ENCODE measurements around the gene FBN3. TPM values are rescaled to one million over a fixed set of nuclear protein-coding genes. Genes with fewer than 3 reads are reported as not detected.

Gene FBN3
- total RNA-seq, 4 donors from 2014 or later: not detected

DNA sequence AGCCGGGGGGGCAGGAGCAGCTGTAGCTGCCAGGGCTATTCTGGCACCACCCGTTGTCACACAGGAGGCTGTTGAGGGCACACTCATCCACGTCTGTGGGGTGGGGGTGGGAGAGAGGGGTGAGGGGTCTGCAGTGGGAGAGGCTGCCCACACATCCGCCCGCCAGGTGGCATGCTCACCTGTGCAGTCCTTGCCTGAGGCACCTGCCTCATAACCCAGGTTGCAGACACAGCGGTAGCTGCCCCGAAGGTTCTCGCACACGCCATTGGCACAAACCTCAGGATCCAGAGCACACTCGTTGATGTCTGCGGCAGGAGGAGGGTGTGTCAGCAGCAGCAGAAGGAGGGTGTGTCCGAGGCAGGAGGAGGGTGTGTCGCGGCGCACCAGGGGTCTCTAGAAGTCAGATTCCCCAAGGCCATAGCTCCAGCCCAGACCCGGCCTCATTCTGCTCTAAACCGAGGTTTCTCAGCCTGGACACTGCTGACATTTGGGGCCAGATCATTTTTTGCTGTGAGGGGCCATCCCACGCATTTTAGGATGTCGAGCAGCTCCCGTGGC, 20.3 kb downstream of the FBN3 start:
- DNase-seq (ENCODE audit: low spot score) (no peak), ATAC-seq (ENCODE audit: low FRiP score) (no peak)
- TF ChIP-seq, protein P1, sequence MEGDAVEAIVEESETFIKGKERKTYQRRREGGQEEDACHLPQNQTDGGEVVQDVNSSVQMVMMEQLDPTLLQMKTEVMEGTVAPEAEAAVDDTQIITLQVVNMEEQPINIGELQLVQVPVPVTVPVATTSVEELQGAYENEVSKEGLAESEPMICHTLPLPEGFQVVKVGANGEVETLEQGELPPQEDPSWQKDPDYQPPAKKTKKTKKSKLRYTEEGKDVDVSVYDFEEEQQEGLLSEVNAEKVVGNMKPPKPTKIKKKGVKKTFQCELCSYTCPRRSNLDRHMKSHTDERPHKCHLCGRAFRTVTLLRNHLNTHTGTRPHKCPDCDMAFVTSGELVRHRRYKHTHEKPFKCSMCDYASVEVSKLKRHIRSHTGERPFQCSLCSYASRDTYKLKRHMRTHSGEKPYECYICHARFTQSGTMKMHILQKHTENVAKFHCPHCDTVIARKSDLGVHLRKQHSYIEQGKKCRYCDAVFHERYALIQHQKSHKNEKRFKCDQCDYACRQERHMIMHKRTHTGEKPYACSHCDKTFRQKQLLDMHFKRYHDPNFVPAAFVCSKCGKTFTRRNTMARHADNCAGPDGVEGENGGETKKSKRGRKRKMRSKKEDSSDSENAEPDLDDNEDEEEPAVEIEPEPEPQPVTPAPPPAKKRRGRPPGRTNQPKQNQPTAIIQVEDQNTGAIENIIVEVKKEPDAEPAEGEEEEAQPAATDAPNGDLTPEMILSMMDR (IDR thresholded peaks at IDR 0.05): no peak

DNA sequence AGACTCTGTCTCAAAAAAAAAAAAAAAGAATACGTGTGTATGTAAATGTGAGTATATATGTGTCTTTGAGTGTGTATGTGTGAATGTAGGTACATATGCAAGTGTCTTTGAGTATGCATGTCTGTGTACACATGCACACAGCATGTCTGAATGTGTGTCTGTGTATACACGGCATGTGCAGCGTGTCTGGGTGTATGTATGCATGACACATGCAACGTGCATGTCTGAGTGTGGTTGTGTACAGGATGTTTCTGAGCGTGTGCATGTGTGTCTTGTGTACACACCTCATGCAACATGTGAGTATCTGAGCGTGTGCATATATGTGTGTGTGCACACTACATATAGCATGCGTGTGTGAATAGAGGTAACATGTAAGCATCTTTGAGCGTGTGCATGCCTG, 20.8 kb downstream of the FBN3 start:
- TF ChIP-seq, protein P1 (IDR thresholded peaks at IDR 0.05): no peak
- DNase-seq (ENCODE audit: low spot score) (no peak), ATAC-seq (ENCODE audit: low FRiP score) (no peak)

DNA sequence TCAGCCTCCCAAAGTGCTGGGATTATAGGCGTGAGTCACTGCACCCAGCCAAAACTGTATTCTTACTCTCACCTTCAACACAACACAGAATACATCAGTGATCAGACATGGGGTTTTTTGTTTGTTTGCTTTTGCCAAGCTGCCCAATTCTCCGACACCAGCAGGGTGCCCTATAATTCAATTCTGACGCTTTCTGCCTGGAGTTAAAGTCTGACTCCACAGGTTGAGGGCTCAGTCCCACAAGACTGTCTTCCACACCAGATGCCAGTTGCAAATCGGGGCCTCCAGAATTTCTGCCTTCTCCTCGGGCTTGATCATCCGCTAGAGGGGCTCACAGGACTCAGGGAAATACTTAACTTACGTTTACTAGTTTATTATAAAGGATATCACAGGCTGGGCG, 22.1 kb downstream of the FBN3 start:
- DNase-seq (ENCODE audit: low spot score) (no peak), ATAC-seq (ENCODE audit: low FRiP score) (no peak)
- TF ChIP-seq, protein P1 (IDR thresholded peaks at IDR 0.05): no peak

DNA sequence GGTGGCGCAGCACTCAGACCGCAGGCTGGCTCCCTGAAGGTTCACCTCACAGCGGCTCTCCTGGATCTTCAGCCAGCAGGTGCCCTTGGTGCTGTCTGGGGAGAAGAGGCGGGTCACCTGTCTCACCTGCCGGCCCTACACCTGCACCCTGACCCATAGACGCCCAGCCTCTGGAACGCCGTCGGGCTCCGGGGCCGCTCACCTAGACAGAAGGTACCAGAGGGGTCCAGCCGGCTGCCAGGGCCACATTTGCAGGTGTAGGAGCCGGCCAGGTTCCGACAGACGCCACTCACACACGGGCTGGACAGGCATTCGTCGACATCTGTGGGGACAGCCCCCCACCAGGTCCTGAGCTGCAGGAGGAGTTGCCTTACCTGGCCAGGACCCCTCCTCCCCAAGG, 22.9 kb downstream of the FBN3 start:
- TF ChIP-seq, protein P1 (IDR thresholded peaks at IDR 0.05): no peak
- DNase-seq (ENCODE audit: low spot score): no peak
- no peak for ATAC-seq (ENCODE audit: low FRiP score)

DNA sequence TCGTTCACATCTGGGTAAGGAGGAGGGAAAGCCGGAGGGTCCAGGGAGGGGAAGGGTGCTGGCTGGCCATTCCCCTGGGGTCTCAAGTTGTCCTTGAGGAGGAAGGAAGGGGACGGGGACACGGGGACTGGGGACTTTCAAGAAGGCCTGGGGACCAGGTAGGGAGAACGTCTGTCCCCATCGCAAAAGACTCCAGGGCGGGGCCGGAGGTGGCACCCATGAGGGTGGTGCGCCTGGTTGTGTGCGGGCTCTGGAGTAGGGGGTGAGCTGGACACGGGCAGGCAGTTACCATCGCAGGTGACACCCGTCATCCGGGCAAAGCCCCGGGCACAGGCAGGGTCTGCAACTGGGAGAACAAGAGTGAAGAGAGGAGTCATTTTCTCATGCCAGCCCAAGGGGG, 23.4 kb downstream of the FBN3 start:
- ATAC-seq (ENCODE audit: low FRiP score): no peak
- DNase-seq (ENCODE audit: low spot score): no peak
- TF ChIP-seq, protein P1 (IDR thresholded peaks at IDR 0.05): no peak

DNA sequence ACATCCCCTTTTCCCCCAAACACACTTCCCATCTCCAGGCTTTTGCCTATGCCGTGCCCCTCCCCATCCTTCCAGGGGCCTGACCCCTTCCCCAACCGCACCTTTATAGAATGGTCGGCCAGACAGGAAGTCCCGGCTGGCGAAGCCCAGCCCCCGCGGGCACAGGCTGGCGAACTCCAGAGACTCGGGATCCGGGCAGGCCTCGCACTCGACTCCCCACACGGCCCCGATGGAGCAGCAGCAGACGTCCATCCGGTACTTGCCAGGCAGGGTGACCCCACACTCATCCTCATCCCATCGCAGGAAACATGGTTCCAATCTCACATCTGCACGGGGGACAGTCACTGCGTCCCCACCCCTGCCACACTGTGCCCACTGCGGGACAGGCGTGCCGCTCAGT, 25.7 kb downstream of the FBN3 start:
- DNase-seq (ENCODE audit: low spot score) (no peak), ATAC-seq (ENCODE audit: low FRiP score) (no peak)
- TF ChIP-seq, protein P1 (IDR thresholded peaks at IDR 0.05): no peak

DNA sequence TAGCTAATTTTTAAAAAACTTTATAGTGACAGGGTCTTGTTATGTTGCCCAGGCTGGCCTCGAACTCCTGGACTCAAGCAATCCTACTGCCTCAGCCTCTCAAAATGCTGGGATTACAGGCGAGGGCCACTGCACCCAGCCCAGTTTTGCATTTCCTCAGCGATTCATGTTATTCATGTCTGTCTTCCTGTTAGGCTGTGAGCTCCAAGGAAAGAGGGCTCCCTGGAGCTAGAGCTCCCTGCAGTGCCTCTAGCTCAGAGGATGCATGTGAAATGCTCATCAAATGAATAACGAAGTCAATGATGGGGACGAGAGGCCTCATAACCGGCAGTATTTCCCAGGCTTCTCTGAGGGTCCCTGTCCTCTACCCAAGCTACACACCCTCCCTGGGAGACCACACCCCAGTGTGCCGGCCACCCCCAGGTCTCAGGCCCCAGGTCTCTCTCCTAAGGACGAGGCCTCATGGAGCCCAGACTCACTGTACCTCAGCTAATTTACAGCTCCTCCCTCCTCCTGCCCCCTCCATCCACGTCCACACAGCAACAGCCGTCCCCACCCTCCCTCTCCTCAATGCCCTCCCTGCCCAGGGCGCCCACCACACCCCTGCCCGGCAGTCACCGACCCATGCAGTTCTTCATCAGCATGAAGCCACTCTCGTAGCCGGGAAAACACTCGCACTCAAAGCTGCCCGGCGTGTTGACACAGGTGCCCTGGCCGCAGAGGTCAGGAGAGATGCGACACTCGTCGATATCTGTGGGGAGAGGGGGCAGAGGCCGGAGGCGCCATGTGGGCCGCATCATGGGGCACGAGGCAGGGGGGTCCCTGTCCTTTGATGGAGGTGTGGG, 28.5 kb downstream of the FBN3 start:
- ATAC-seq (ENCODE audit: low FRiP score) (no peak), DNase-seq (ENCODE audit: low spot score) (no peak)
- TF ChIP-seq, protein P1 (IDR thresholded peaks at IDR 0.05): no peak

Measured in omental fat pad (tissue), 4 donors.